WTC11 (cell line): Measurements from ENCODE around the gene CTTN. TPM values are rescaled to one million over a fixed set of nuclear protein-coding genes. Genes with fewer than 3 reads are reported as not detected.
A peak's percentile ranks its signal among the peaks of the same experiment; 100 is the strongest.

ENCODE experiments used
- ATAC-seq: fragments of 200-7000 bp; cut with Tn5 transposase; 2 replicates; pipeline ENCODE4 v1.10.0; 2021; ENCODE audit warnings: mild to moderate bottlenecking, moderate library complexity
- CTCF ChIA-PET: fragments of 300-600 bp; sonication (Branson Sonifier 250); formaldehyde crosslinking; loops from one replicate; lab custom pipeline; 2021; ENCODE audit warnings: antibody characterized with exemption; lab: Charles Lee
- POLR2A ChIA-PET: fragments of 350-600 bp; sonication (Branson Sonifier 250); formaldehyde crosslinking; loops from one replicate; lab custom pipeline; 2021; ENCODE audit warnings: antibody characterized with exemption; lab: Charles Lee
- DNase-seq: peaks from one replicate; pipeline ENCODE4 v3.0.0; 2021; ENCODE audit warnings: low spot score
- H3K27ac Mint-ChIP-seq: 2 replicates; pipeline ENCODE4 v1.8.0; 2021; ENCODE audit warnings: mixed read lengths
- H3K27me3 Mint-ChIP-seq: 2 replicates; pipeline ENCODE4 v1.8.0; 2021; ENCODE audit warnings: low read depth, mild to moderate bottlenecking, moderate library complexity, mixed read lengths
- H3K36me3 Mint-ChIP-seq: 2 replicates; pipeline ENCODE4 v1.8.0; 2021; ENCODE audit warnings: mixed read lengths
- H3K4me1 Mint-ChIP-seq: 2 replicates; pipeline ENCODE4 v1.8.0; 2022; ENCODE audit warnings: mixed read lengths
- H3K4me3 Mint-ChIP-seq: 2 replicates; pipeline ENCODE4 v1.8.0; 2021; ENCODE audit warnings: mild to moderate bottlenecking, moderate library complexity, mixed read lengths
- H3K9me3 Mint-ChIP-seq: 2 replicates; pipeline ENCODE4 v1.8.0; 2021; ENCODE audit warnings: mixed read lengths
- FOXK1 ChIP-seq: sonication (generic); formaldehyde crosslinking; IDR thresholded peaks from 2 replicates; pipeline ENCODE4 v1.8.0; 2022; ENCODE audit warnings: mild to moderate bottlenecking, moderate library complexity, missing genetic modification reagents
- GRHL2 ChIP-seq: fragments of 250-450 bp; sonication (Bioruptor Pico); IDR thresholded peaks from 2 replicates; pipeline ENCODE4 v1.8.0; 2022; ENCODE audit warnings: mild to moderate bottlenecking, moderate library complexity; ENCODE audit not compliant: insufficient replicate concordance, severe bottlenecking
- MXD4 ChIP-seq: fragments of 250-450 bp; sonication (Bioruptor Pico); IDR thresholded peaks from 2 replicates; pipeline ENCODE4 v1.8.0; 2021; ENCODE audit warnings: mild to moderate bottlenecking, moderate library complexity, borderline replicate concordance
- NFE2L1 ChIP-seq: sonication (generic); formaldehyde crosslinking; IDR thresholded peaks from 2 replicates; pipeline ENCODE4 v1.8.1; 2023; ENCODE audit warnings: missing genetic modification reagents
- NR2C2 ChIP-seq: sonication (generic); formaldehyde crosslinking; IDR thresholded peaks from 2 replicates; pipeline ENCODE4 v1.8.0; 2022; ENCODE audit warnings: mild to moderate bottlenecking, missing genetic modification reagents
- PRRX2 ChIP-seq: fragments of 250-450 bp; sonication (Bioruptor Pico); IDR thresholded peaks from 2 replicates; pipeline ENCODE4 v1.8.0; 2021; ENCODE audit warnings: mild to moderate bottlenecking
- SMAD4 ChIP-seq: sonication (generic); formaldehyde crosslinking; IDR thresholded peaks from 2 replicates; pipeline ENCODE4 v1.8.0; 2022; ENCODE audit warnings: mild to moderate bottlenecking, missing genetic modification reagents
- TEAD1 ChIP-seq: sonication (generic); formaldehyde crosslinking; IDR thresholded peaks from 2 replicates; pipeline ENCODE4 v1.8.0; 2022; ENCODE audit warnings: mild to moderate bottlenecking, missing genetic modification reagents
- TEAD4 ChIP-seq: sonication (generic); formaldehyde crosslinking; IDR thresholded peaks from 2 replicates; pipeline ENCODE4 v1.8.0; 2022; ENCODE audit warnings: mild to moderate bottlenecking, missing genetic modification reagents
- TP53 ChIP-seq: sonication (generic); formaldehyde crosslinking; IDR thresholded peaks from 2 replicates; pipeline ENCODE4 v1.8.1; 2023; ENCODE audit warnings: mild to moderate bottlenecking, missing genetic modification reagents
- ZNF121 ChIP-seq: sonication (generic); formaldehyde crosslinking; IDR thresholded peaks from 2 replicates; pipeline ENCODE4 v1.8.0; 2023; ENCODE audit warnings: missing genetic modification reagents
- ZNF317 ChIP-seq: sonication (generic); formaldehyde crosslinking; IDR thresholded peaks from 2 replicates; pipeline ENCODE4 v1.8.1; 2023; ENCODE audit warnings: low read depth, mild to moderate bottlenecking, moderate library complexity, missing genetic modification reagents, borderline replicate concordance
- ZNF416 ChIP-seq: fragments of 250-450 bp; sonication (Bioruptor Pico); IDR thresholded peaks from 2 replicates; pipeline ENCODE4 v1.9.0; 2021; ENCODE audit warnings: mild to moderate bottlenecking, inconsistent platforms
- total RNA-seq: library from RNA; stranded (reverse); gene quantifications from 3 replicates; pipeline ENCODE4 v1.2.3, GENCODE V29; 2021
- TF ChIP-seq, protein P1 (sequence below): sonication (generic); formaldehyde crosslinking; IDR thresholded peaks from 2 replicates; pipeline ENCODE4 v1.8.0; 2022; ENCODE audit warnings: mild to moderate bottlenecking, missing genetic modification reagents
- TF ChIP-seq, protein P2 (sequence below): sonication (generic); formaldehyde crosslinking; IDR thresholded peaks from 2 replicates; pipeline ENCODE4 v1.8.1; 2022; ENCODE audit warnings: low read depth, missing genetic modification reagents, borderline replicate concordance
- TF ChIP-seq, protein P3 (sequence below): sonication (generic); formaldehyde crosslinking; IDR thresholded peaks from 2 replicates; pipeline ENCODE4 v1.8.1; 2023; ENCODE audit warnings: mild to moderate bottlenecking, missing genetic modification reagents
- TF ChIP-seq, protein P4 (sequence below): fragments of 200-600 bp; IDR thresholded peaks from 2 replicates; pipeline ENCODE4 v1.8.0; 2022; ENCODE audit warnings: antibody characterized with exemption
- TF ChIP-seq, protein P5 (sequence below): sonication (generic); formaldehyde crosslinking; IDR thresholded peaks from 2 replicates; pipeline ENCODE4 v1.8.1; 2022; ENCODE audit warnings: low read depth, mild to moderate bottlenecking, moderate library complexity, missing genetic modification reagents, borderline replicate concordance
- TF ChIP-seq, protein P6 (sequence below): sonication (generic); formaldehyde crosslinking; conservative IDR thresholded peaks from 2 replicates; pipeline ENCODE4 v1.8.1; 2023; ENCODE audit warnings: mild to moderate bottlenecking, low read depth, missing genetic modification reagents, moderate library complexity

CTTN gene
- total RNA-seq, 1 experiment from 2014 or later, result 281 TPM

DNA sequence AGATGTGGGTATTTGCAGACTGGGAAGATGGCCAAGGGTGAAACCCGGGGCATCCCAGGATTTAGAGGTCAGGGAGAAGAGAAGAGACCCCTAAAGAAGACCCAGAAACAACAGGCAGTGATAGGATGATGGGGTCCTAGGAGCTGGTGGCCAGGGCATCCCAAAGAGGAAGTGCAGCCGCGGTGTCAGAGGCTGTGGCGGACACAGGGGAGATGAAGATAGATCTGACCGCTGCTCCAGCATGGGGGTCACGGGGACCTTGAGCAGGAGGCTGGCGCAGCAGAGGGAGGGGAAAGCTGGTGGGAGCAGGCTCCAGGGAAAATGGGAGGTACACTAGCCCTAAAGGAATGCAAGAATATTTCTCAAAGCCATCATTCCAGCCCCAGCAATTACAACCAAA is 47.3 kb downstream of the CTTN start:
- H3K4me3 Mint-ChIP-seq, result no peak overlapping the region
- TF ChIP-seq MXD4 (CRISPR knock-in tag) (no peak), FOXK1 (no peak), GRHL2 (CRISPR knock-in tag) (no peak), NR2C2 (CRISPR knock-in tag) (no peak)
- TF ChIP-seq, protein P1, sequence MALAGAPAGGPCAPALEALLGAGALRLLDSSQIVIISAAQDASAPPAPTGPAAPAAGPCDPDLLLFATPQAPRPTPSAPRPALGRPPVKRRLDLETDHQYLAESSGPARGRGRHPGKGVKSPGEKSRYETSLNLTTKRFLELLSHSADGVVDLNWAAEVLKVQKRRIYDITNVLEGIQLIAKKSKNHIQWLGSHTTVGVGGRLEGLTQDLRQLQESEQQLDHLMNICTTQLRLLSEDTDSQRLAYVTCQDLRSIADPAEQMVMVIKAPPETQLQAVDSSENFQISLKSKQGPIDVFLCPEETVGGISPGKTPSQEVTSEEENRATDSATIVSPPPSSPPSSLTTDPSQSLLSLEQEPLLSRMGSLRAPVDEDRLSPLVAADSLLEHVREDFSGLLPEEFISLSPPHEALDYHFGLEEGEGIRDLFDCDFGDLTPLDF (CRISPR knock-in tag), result no peak
- TF ChIP-seq, protein P2, sequence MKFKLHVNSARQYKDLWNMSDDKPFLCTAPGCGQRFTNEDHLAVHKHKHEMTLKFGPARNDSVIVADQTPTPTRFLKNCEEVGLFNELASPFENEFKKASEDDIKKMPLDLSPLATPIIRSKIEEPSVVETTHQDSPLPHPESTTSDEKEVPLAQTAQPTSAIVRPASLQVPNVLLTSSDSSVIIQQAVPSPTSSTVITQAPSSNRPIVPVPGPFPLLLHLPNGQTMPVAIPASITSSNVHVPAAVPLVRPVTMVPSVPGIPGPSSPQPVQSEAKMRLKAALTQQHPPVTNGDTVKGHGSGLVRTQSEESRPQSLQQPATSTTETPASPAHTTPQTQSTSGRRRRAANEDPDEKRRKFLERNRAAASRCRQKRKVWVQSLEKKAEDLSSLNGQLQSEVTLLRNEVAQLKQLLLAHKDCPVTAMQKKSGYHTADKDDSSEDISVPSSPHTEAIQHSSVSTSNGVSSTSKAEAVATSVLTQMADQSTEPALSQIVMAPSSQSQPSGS (CRISPR knock-in tag), result no peak
- TF ChIP-seq, protein P3, sequence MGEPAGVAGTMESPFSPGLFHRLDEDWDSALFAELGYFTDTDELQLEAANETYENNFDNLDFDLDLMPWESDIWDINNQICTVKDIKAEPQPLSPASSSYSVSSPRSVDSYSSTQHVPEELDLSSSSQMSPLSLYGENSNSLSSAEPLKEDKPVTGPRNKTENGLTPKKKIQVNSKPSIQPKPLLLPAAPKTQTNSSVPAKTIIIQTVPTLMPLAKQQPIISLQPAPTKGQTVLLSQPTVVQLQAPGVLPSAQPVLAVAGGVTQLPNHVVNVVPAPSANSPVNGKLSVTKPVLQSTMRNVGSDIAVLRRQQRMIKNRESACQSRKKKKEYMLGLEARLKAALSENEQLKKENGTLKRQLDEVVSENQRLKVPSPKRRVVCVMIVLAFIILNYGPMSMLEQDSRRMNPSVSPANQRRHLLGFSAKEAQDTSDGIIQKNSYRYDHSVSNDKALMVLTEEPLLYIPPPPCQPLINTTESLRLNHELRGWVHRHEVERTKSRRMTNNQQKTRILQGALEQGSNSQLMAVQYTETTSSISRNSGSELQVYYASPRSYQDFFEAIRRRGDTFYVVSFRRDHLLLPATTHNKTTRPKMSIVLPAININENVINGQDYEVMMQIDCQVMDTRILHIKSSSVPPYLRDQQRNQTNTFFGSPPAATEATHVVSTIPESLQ (CRISPR knock-in tag), result no peak
- H3K9me3 Mint-ChIP-seq, result peaks cover 26% of the 10 kb centered on the region
- DNase-seq, result no peak
- POLR2A ChIA-PET, result no interaction called here
- H3K36me3 Mint-ChIP-seq, result peaks cover 21% of the 10 kb centered on the region
- ATAC-seq, result no peak
- H3K27me3 Mint-ChIP-seq, result peaks cover 14% of the 10 kb centered on the region
- CTCF ChIA-PET, result no interaction called here
- peaks cover 16% of the 10 kb centered on the region for H3K4me1 Mint-ChIP-seq
- no peak overlapping the region for H3K27ac Mint-ChIP-seq

DNA sequence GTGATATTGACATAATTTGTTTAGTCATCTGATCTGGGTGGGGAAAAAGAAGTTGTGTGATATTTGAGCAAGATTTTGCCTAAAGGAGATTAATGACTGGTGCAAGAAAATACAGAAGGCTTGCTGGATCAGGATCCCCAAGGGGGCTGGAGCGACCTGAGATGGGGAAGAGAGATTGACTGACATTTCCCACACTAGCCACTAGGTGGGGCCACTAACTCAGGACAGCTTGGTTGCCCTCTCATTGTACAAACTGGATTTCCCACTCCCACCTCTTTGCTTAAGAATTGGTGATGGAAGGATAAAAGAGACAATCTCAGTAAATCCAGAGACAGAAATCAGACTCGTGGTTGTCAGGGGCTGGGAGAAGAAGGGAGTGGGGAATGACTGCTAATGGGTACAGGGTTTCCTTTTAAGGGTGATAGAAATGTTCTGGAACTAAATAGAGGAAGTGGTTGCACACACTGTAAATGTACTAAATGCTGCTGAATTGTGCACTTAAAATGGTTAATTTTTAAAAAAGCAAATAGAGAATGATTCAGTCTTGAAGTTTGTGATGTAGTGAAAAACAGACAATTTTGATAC is 50.7 kb downstream of the CTTN start:
- no peak for TF ChIP-seq TEAD1 (CRISPR knock-in tag)
- TF ChIP-seq, protein P4, sequence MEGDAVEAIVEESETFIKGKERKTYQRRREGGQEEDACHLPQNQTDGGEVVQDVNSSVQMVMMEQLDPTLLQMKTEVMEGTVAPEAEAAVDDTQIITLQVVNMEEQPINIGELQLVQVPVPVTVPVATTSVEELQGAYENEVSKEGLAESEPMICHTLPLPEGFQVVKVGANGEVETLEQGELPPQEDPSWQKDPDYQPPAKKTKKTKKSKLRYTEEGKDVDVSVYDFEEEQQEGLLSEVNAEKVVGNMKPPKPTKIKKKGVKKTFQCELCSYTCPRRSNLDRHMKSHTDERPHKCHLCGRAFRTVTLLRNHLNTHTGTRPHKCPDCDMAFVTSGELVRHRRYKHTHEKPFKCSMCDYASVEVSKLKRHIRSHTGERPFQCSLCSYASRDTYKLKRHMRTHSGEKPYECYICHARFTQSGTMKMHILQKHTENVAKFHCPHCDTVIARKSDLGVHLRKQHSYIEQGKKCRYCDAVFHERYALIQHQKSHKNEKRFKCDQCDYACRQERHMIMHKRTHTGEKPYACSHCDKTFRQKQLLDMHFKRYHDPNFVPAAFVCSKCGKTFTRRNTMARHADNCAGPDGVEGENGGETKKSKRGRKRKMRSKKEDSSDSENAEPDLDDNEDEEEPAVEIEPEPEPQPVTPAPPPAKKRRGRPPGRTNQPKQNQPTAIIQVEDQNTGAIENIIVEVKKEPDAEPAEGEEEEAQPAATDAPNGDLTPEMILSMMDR, result peak; percentile 74
- Mint-ChIP-seq H3K4me3 (no peak overlapping the region), H3K27ac (no peak overlapping the region), H3K36me3 (peaks cover 21% of the 10 kb centered on the region), H3K27me3 (peaks cover 17% of the 10 kb centered on the region), H3K9me3 (peaks cover 36% of the 10 kb centered on the region), H3K4me1 (peaks cover under 1% of the 10 kb centered on the region)
- ATAC-seq, result peak; percentile 52
- ChIA-PET POLR2A (no interaction called here), CTCF (no interaction called here)
- DNase-seq, result peak; percentile 49

DNA sequence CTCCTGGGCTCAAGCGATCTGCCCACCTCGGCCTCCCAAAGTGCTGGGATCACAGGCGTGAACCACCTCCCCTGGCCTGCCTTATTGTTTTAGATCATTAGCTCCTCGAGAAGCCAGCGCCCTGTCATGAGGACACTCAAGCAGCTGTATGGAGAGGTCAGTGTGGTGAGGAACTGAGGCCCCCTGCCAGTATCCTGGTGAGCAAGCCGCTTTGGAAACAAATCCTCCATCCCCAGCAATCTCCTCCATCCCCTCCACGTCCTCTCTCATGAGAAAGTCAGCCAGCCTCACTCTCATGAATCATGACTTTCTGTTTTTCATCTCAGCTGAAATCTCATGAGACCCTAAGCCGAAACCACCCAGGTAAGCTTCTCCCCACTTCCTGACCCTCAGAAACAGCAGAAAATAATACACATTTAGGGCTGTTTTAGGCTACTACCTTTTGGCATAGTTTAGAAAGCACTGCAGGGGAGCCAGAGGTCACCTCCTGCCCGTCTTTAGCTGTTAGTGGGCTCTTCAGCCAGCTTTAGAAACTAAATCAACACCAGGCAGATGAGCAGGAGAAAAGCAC is 56.0 kb downstream of the CTTN start:
- POLR2A ChIA-PET, result no interaction called here
- H3K27ac Mint-ChIP-seq, result no peak overlapping the region
- TF ChIP-seq, protein P5, sequence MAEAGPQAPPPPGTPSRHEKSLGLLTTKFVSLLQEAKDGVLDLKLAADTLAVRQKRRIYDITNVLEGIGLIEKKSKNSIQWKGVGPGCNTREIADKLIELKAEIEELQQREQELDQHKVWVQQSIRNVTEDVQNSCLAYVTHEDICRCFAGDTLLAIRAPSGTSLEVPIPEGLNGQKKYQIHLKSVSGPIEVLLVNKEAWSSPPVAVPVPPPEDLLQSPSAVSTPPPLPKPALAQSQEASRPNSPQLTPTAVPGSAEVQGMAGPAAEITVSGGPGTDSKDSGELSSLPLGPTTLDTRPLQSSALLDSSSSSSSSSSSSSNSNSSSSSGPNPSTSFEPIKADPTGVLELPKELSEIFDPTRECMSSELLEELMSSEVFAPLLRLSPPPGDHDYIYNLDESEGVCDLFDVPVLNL (CRISPR knock-in tag), result no peak
- TF ChIP-seq PRRX2 (CRISPR knock-in tag), result no peak
- TF ChIP-seq, protein P1 (CRISPR knock-in tag), result no peak
- no peak for TF ChIP-seq ZNF121 (CRISPR knock-in tag)
- TF ChIP-seq, protein P6, sequence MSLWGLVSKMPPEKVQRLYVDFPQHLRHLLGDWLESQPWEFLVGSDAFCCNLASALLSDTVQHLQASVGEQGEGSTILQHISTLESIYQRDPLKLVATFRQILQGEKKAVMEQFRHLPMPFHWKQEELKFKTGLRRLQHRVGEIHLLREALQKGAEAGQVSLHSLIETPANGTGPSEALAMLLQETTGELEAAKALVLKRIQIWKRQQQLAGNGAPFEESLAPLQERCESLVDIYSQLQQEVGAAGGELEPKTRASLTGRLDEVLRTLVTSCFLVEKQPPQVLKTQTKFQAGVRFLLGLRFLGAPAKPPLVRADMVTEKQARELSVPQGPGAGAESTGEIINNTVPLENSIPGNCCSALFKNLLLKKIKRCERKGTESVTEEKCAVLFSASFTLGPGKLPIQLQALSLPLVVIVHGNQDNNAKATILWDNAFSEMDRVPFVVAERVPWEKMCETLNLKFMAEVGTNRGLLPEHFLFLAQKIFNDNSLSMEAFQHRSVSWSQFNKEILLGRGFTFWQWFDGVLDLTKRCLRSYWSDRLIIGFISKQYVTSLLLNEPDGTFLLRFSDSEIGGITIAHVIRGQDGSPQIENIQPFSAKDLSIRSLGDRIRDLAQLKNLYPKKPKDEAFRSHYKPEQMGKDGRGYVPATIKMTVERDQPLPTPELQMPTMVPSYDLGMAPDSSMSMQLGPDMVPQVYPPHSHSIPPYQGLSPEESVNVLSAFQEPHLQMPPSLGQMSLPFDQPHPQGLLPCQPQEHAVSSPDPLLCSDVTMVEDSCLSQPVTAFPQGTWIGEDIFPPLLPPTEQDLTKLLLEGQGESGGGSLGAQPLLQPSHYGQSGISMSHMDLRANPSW (CRISPR knock-in tag), result no peak
- TF ChIP-seq ZNF317 (CRISPR knock-in tag), result no peak
- no peak for TF ChIP-seq ZNF416 (CRISPR knock-in tag)
- no peak for TF ChIP-seq TP53 (CRISPR knock-in tag)
- no peak for TF ChIP-seq NFE2L1
- no peak for TF ChIP-seq SMAD4
- TF ChIP-seq TEAD4 (CRISPR knock-in tag), result no peak
- peaks cover 11% of the 10 kb centered on the region for H3K36me3 Mint-ChIP-seq
- H3K27me3 Mint-ChIP-seq, result peaks cover 12% of the 10 kb centered on the region
- peaks cover 11% of the 10 kb centered on the region for H3K4me1 Mint-ChIP-seq
- CTCF ChIA-PET, result interaction anchor here (0.6 to 1.9 kb wide), 6 partner anchors 10 to 342 kb away, joined by 3 to 6 read pairs (median 4); no protein-coding TSS in a partner anchor
- peaks cover 23% of the 10 kb centered on the region for H3K9me3 Mint-ChIP-seq
- no peak for ATAC-seq
- DNase-seq, result no peak
- no peak overlapping the region for H3K4me3 Mint-ChIP-seq
